Karpas-422 (cell line): Measurements from ENCODE around the gene MS4A10. TPM values are rescaled to one million over a fixed set of nuclear protein-coding genes. Genes with fewer than 3 reads are reported as not detected.

Experiments used
- DNase-seq: peaks from one replicate; pipeline ENCODE4 v3.0.0-alpha.2; 2015
- H2AFZ ChIP-seq: fragments of 200-600 bp; sonication (generic); 2 replicates; pipeline ENCODE4 v1.6.1; 2014; ENCODE audit warnings: antibody characterized with exemption, low read length, mixed read lengths
- H3K27ac ChIP-seq: fragments of 200-600 bp; sonication (generic); 2 replicates; pipeline ENCODE4 v1.5.1; 2014; ENCODE audit warnings: mild to moderate bottlenecking, low read length, moderate library complexity
- H3K27me3 ChIP-seq: fragments of 200-600 bp; sonication (generic); 2 replicates; pipeline ENCODE4 v1.6.1; 2014; ENCODE audit warnings: low read length, mixed read lengths
- H3K36me3 ChIP-seq: fragments of 200-600 bp; sonication (generic); 2 replicates; pipeline ENCODE4 v1.6.1; 2014; ENCODE audit warnings: low read length, mixed read lengths; ENCODE audit not compliant: insufficient read depth
- H3K4me1 ChIP-seq: fragments of 200-600 bp; sonication (generic); 2 replicates; pipeline ENCODE4 v1.6.1; 2014; ENCODE audit warnings: mild to moderate bottlenecking, low read length, mixed read lengths
- H3K4me2 ChIP-seq: fragments of 200-600 bp; sonication (generic); 2 replicates; pipeline ENCODE4 v1.6.1; 2014; ENCODE audit warnings: low read length, low read depth, mild to moderate bottlenecking; ENCODE audit not compliant: poor library complexity, severe bottlenecking
- H3K4me3 ChIP-seq: fragments of 200-600 bp; sonication (generic); 2 replicates; pipeline ENCODE4 v1.5.1; 2014; ENCODE audit warnings: mild to moderate bottlenecking, antibody characterized with exemption, low read length, mixed read lengths
- H3K79me2 ChIP-seq: fragments of 200-600 bp; sonication (generic); 2 replicates; pipeline ENCODE4 v1.6.1; 2014; ENCODE audit warnings: mild to moderate bottlenecking, low read length, mixed read lengths
- H3K9ac ChIP-seq: fragments of 200-600 bp; sonication (generic); 2 replicates; pipeline ENCODE4 v1.6.0; 2014; ENCODE audit warnings: low read length
- H3K9me2 ChIP-seq: fragments of 200-600 bp; sonication (generic), shearing (Covaris generic); replicated peaks from 2 replicates; pipeline ENCODE4 v1.6.0; 2014; ENCODE audit warnings: mild to moderate bottlenecking, low read length, moderate library complexity; ENCODE audit not compliant: insufficient read depth
- H3K9me3 ChIP-seq: fragments of 300-700, 200-600 bp; sonication (generic); 2 replicates; pipeline ENCODE4 v1.6.1; 2014; ENCODE audit warnings: low read length, mixed read lengths
- H4K20me1 ChIP-seq: fragments of 200-600 bp; sonication (generic); 2 replicates; pipeline ENCODE4 v1.6.1; 2014; ENCODE audit warnings: mild to moderate bottlenecking, antibody characterized with exemption, low read length, low read depth; ENCODE audit not compliant: insufficient read depth
- total RNA-seq: library from RNA; depleted of rRNA; stranded (reverse); fragments of >200 nt; shearing (Covaris generic); gene quantifications from 2 replicates; pipeline ENCODE4 v1.2.3, GENCODE V29; 2014; ENCODE audit warnings: low replicate concordance

MS4A10 gene
- total RNA-seq, 1 experiment from 2014 or later: not detected

DNA sequence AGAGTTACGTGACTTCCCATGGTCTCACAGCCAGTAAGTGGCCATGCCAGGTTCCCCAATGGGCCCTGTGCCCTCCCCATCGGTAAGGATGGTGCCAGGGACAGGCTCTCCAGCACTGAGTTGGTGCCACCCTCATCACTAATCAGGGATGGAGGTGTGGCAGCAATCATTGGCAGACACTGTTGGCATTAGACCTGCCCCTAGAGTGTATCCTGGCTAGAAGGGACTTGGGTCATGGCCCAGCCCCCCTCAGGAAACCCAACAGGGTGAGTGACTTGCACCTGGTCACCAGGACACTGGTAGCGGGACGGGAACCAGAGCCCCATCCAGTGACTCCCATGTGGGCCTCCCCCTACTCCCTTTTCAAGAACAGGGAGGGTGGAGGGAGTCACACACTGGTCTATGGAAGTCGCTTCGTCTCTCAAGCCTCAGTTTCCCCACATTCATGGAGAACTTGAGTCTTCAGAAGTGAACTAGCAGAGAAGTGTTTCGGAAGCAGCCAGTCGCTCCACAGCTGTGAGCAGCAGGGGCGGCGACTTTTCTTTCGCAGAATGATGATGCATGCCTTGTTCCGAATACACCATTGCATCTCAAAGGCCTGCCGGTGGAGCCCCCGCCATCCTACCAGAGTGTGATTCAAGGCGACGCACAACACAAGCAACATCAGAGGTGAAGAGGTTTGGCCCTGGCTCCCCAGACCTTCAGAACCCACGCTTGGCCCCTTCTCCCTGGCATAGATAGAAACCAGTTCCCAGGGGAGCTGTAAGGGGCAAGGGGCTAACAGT lies 12.9 kb downstream of the MS4A10 start:
- Histone ChIP-seq H3K4me3 (no peak overlapping the region), H3K27me3 (no peaks in the 10 kb centered on the region)

DNA sequence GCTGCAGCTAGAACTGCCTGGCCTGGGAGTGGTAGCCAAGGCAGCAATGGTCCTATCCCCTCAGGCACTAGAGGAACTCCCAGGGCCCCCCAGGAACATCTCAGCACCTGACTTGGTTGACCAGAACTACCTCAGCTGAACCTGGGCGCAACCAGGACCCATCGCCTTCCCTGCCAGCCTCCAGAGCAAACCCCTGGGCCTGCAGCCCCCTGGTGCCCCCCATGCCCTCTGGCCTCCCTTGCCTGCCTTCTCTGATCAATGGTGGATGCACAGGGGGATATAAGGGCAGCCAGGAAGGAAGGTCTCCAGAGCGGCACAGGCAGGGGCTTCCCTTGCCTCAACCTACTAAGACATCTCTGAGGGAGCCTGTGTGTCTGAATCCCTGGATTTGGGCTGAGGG lies 13.5 kb downstream of the MS4A10 start:
- no peak overlapping the region for H3K27ac ChIP-seq
- H3K9me3 ChIP-seq: no peaks in the 10 kb centered on the region
- no peaks in the 10 kb centered on the region for H4K20me1 ChIP-seq
- no peak overlapping the region for H3K4me3 ChIP-seq
- no peak overlapping the region for H3K4me2 ChIP-seq
- no peak for DNase-seq
- H3K9ac ChIP-seq: no peak overlapping the region
- H3K9me2 ChIP-seq: no peaks in the 10 kb centered on the region
- H3K4me1 ChIP-seq: peaks cover 9% of the 10 kb centered on the region
- no peaks in the 10 kb centered on the region for H3K27me3 ChIP-seq
- H3K79me2 ChIP-seq: no peaks in the 10 kb centered on the region
- H2AFZ ChIP-seq: no peak overlapping the region
- H3K36me3 ChIP-seq: no peaks in the 10 kb centered on the region

More for the DNA sequence above, 12.9 kb downstream of the MS4A10 start:
- Histone ChIP-seq H3K4me1 (peaks cover 9% of the 10 kb centered on the region), H3K4me2 (no peak overlapping the region), H3K9me2 (no peaks in the 10 kb centered on the region), H4K20me1 (no peaks in the 10 kb centered on the region), H2AFZ (no peak overlapping the region), H3K9me3 (no peaks in the 10 kb centered on the region), H3K36me3 (no peaks in the 10 kb centered on the region), H3K27ac (no peak overlapping the region), H3K9ac (no peak overlapping the region), H3K79me2 (no peaks in the 10 kb centered on the region)
- DNase-seq: no peak

DNA sequence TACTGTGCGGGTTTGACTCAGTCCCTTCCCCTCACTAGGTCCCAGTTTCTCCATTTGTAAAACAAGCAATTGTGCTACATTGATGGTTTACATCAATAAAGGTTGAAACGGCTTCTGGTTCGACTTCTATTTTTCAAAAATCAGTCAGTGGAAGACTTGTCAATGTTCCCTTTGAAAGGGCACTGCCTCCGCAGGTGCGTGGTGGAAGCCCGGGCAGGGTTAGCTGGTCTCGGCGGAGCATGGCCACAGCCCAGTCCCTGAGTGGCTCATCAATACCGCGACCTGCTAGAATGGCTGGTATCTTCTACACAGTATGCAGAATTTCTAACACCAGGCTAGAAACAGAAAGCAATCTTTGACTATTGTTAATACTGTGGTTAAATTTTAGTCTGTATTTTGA lies 16.1 kb downstream of the MS4A10 start:
- no peak overlapping the region for H3K4me3 ChIP-seq
- H4K20me1 ChIP-seq: no peaks in the 10 kb centered on the region
- no peaks in the 10 kb centered on the region for H3K27me3 ChIP-seq
- no peak overlapping the region for H3K27ac ChIP-seq
- no peak overlapping the region for H2AFZ ChIP-seq
- no peak overlapping the region for H3K9ac ChIP-seq
- no peaks in the 10 kb centered on the region for H3K36me3 ChIP-seq
- H3K9me3 ChIP-seq: no peaks in the 10 kb centered on the region
- no peak for DNase-seq
- H3K9me2 ChIP-seq: no peaks in the 10 kb centered on the region
- no peaks in the 10 kb centered on the region for H3K79me2 ChIP-seq
- H3K4me2 ChIP-seq: no peak overlapping the region
- peaks cover 9% of the 10 kb centered on the region for H3K4me1 ChIP-seq

DNA sequence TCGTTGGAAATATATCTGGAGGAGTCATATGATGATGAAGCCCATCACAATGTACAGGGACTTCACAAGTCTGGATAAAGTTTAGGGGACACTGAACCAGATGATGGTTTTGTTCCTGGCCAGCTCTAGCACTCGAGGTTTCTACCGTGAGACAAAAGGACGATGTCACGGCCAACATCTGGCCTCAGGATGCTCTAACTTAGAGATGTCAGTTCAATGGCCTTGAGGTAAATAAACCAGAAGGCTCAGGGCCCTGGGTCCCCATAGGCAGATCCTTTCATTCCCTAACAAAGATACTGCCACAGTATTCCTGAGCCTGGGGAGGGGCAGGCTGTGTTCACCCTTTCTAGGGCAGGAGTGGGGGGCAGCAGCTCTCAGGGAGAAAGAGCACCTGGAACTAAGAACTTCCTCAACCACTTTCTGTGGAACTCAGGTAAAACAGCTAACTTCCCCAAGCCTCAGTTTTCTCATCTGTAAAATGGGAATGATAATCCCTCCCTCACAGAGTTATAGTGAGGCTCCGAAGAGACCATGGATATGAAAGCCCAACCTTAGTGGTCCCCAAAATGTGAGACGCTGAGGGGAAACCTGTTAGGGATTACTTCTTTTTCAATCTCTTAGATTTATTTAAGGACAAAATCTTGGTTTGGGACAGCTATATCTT lies 18.3 kb downstream of the MS4A10 start:
- Histone ChIP-seq H3K9me3 (no peaks in the 10 kb centered on the region), H3K9me2 (no peaks in the 10 kb centered on the region), H3K9ac (no peak overlapping the region), H3K79me2 (no peaks in the 10 kb centered on the region), H3K27ac (no peak overlapping the region), H3K4me2 (no peak overlapping the region), H2AFZ (no peak overlapping the region), H3K27me3 (no peaks in the 10 kb centered on the region), H3K36me3 (no peaks in the 10 kb centered on the region), H3K4me3 (no peak overlapping the region), H4K20me1 (no peaks in the 10 kb centered on the region), H3K4me1 (peaks cover 9% of the 10 kb centered on the region)
- no peak for DNase-seq

DNA sequence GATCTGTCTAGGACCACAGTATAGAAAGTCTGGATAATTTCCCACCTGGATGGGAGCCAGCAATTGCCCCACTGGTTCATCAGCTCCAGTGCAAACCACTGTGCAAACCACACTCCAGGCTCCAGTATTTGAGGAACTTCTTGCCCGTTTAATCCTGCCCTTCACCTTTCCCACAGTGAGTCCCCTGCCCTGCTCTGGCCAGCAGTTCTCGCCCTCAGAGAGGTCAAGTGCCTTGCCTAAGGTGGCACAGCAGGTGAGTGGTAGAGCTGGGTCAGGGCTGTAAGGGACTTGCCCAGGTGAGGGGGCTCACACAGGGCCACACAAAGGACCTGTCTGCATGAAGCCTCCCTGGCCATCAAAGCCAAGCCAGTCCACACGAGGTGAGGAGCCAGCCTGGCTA lies 24.1 kb downstream of the MS4A10 start:
- H2AFZ ChIP-seq: no peak overlapping the region
- no peak for DNase-seq
- no peaks in the 10 kb centered on the region for H3K4me1 ChIP-seq
- H3K27ac ChIP-seq: no peak overlapping the region
- H3K79me2 ChIP-seq: no peaks in the 10 kb centered on the region
- no peaks in the 10 kb centered on the region for H4K20me1 ChIP-seq
- H3K36me3 ChIP-seq: no peaks in the 10 kb centered on the region
- no peaks in the 10 kb centered on the region for H3K9me3 ChIP-seq
- H3K9me2 ChIP-seq: no peaks in the 10 kb centered on the region
- no peak overlapping the region for H3K9ac ChIP-seq
- no peak overlapping the region for H3K4me2 ChIP-seq
- no peak overlapping the region for H3K4me3 ChIP-seq
- 0 out of 2 replicates have a peak, but pooled peaks cover 3% of the 10 kb centered on the region for H3K27me3 ChIP-seq

DNA sequence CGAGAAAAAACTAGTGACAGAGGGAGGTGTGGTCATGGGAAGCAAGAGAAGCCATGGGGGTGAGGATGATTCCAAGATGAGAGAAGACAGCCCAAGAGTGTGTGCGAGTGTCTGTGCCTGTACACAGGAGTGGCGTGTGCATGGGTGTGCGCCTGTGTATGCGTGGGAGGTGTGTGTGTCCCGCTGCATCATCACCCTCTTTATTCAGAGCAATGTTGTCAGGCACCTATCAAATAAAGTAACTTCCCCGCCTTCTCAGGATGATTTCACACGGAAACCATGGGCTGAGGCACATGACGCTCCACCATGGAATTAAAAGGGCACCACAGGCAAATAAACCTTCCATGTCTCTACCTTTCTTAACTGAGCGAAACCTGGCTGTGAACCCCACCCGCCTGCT lies 24.6 kb downstream of the MS4A10 start:
- no peak for DNase-seq
- H3K4me3 ChIP-seq: no peak overlapping the region
- no peak overlapping the region for H3K9ac ChIP-seq
- no peak overlapping the region for H2AFZ ChIP-seq
- no peaks in the 10 kb centered on the region for H3K4me1 ChIP-seq
- no peaks in the 10 kb centered on the region for H3K36me3 ChIP-seq
- H3K9me2 ChIP-seq: no peaks in the 10 kb centered on the region
- no peaks in the 10 kb centered on the region for H4K20me1 ChIP-seq
- 0 out of 2 replicates have a peak, but pooled peaks cover 3% of the 10 kb centered on the region for H3K27me3 ChIP-seq
- H3K4me2 ChIP-seq: no peak overlapping the region
- H3K79me2 ChIP-seq: no peaks in the 10 kb centered on the region
- H3K9me3 ChIP-seq: no peaks in the 10 kb centered on the region
- H3K27ac ChIP-seq: no peak overlapping the region

DNA sequence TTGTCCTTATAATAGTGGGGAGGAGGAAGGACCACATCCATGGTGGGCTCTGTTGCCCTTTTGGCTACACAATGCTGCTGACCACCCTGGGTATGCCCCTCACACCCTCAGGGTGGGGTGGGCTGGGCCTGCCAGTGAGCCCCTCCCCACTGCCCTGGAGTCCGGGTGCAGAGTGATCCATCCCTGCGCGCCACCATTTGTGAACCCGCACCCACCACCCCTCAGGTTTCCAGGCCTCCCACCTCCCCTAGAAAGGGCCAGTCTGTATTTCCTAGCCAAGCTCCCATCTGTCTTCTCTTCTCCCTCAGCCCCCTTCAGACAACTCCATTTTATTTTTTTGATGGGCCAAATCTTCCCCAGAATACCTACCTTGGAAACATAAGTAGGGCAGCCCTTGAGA lies 25.0 kb downstream of the MS4A10 start:
- Histone ChIP-seq H3K36me3 (no peaks in the 10 kb centered on the region), H4K20me1 (no peaks in the 10 kb centered on the region), H3K27ac (no peak overlapping the region), H3K9me2 (no peaks in the 10 kb centered on the region), H3K9me3 (no peaks in the 10 kb centered on the region), H2AFZ (no peak overlapping the region), H3K27me3 (0 out of 2 replicates have a peak, but pooled peaks cover 3% of the 10 kb centered on the region), H3K79me2 (no peaks in the 10 kb centered on the region), H3K4me3 (no peak overlapping the region), H3K4me2 (no peak overlapping the region), H3K4me1 (no peaks in the 10 kb centered on the region), H3K9ac (no peak overlapping the region)
- DNase-seq: no peak

DNA sequence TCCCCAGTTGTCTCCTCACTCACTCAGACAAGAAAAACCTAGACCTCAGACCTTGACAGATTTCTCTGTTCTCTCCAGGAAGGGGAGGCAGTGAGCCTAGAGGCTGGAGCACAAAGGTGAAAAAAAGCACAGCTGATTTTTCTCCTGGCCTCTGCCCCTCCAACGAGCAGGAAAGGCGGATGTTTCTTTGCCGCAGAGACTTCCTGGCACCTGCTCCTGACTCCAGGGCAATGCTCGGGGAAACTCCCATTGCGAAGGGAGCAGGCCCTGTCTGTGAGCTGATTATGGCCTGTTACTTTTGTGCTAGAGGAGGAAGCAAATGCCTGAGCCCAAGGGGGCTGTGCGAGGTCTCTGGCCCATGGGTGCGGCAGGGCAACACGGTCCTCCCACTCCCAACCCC lies 25.4 kb downstream of the MS4A10 start:
- Histone ChIP-seq H3K9me3 (no peaks in the 10 kb centered on the region), H3K27me3 (0 out of 2 replicates have a peak, but pooled peaks cover 3% of the 10 kb centered on the region), H3K36me3 (no peaks in the 10 kb centered on the region), H2AFZ (no peak overlapping the region), H3K27ac (no peak overlapping the region), H3K9ac (no peak overlapping the region), H3K4me2 (no peak overlapping the region), H3K4me1 (no peaks in the 10 kb centered on the region), H3K9me2 (no peaks in the 10 kb centered on the region), H4K20me1 (no peaks in the 10 kb centered on the region), H3K79me2 (no peaks in the 10 kb centered on the region), H3K4me3 (no peak overlapping the region)
- DNase-seq: no peak
